ENCODE data around the gene NAE1. TPM values are rescaled to one million over a fixed set of nuclear protein-coding genes. Genes with fewer than 3 reads are reported as not detected.

Gene NAE1
- polyA plus RNA-seq, 1 donor (not counting 4 experiments of a cell fraction or from before 2014, with no cell fraction given) = 113 TPM

DNA sequence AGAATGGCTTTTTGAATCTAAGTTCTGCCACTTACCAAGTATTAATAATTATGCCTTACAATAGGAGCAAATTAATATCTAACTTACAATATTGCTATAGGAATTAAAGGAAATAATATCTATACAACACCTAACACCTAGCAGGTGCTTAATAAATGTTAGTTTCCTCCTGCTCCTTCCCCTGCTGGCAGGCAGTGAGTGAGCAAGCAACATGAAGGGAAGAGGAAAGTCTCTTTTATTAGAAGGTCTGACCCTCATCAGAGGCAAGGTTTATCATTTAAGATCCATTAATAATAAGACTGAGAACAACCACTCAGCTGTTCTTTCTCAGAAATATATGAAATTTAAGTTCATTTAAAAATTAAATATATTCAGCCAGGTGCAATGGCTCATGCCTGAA lies 72.7 kb downstream of the NAE1 start:
- no peak for FAIRE-seq

DNA sequence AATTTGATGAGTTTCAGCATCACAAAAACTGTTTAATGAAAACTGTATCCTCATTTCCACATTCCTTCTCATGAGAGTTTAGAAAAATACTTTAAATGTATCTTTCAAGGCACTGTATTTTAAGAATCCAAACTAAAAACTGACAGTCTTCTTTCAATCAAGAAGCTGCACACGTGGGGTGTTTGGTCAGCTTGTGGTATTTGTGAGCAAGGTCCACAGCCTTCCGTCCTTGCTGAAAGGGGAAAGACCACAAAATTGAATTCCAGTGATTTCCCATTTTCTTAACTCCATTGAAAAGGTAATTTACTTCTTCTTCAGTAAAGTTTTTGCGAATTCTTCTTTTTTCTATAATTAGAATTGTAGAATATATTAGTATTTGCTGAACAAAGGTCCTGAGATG lies 76.0 kb downstream of the NAE1 start:
- no peak overlapping the region for H3K9ac ChIP-seq (ENCODE audit: control insufficient read depth, extremely low read depth, insufficient read depth, low read length)
- H3K9me1 ChIP-seq (ENCODE audit: control insufficient read depth, extremely low read depth, insufficient read depth, low read length) = no peaks in the 10 kb centered on the region
- no peak overlapping the region for H3K27ac ChIP-seq (ENCODE audit: control insufficient read depth, insufficient read depth, low read length)
- H3K36me3 ChIP-seq (ENCODE audit: control insufficient read depth in 2 of 2, extremely low read depth in 1 of 2, insufficient read depth in 2 of 2, low read length in 2 of 2) = peaks cover 0 to 4% of the 10 kb centered on the region in 2 experiments
- no peak overlapping the region for H3K4me2 ChIP-seq (ENCODE audit: control insufficient read depth, extremely low read depth, insufficient read depth, low read depth, low read length)
- no peak for DNase-seq (ENCODE audit: low read depth, low spot score)
- peaks cover 16% of the 10 kb centered on the region for H3K79me2 ChIP-seq (ENCODE audit: control insufficient read depth, insufficient read depth, low read length)
- no peak overlapping the region for H3K4me3 ChIP-seq (ENCODE audit: control insufficient read depth in 2 of 3, extremely low read depth in 1 of 3, insufficient read depth in 2 of 3, low read depth in 1 of 3, low read length in 3 of 3)
- H3K27me3 ChIP-seq (ENCODE audit: control insufficient read depth, extremely low read depth, insufficient read depth, low read length) = no peaks in the 10 kb centered on the region
- FAIRE-seq = no peak
- no peak overlapping the region for H2AFZ ChIP-seq (ENCODE audit: control insufficient read depth, low read length)
- peaks cover 3% of the 10 kb centered on the region for H4K20me1 ChIP-seq (ENCODE audit: control insufficient read depth, extremely low read depth, insufficient read depth, low read length)
- H3K4me1 ChIP-seq (ENCODE audit: control insufficient read depth, extremely low read depth, insufficient read depth, low read length) = peaks cover 19% of the 10 kb centered on the region
- TF ChIP-seq EZH2 (IDR thresholded peaks at IDR 0.05; ENCODE audit: low read length) = no peak
- TF ChIP-seq, protein P1, sequence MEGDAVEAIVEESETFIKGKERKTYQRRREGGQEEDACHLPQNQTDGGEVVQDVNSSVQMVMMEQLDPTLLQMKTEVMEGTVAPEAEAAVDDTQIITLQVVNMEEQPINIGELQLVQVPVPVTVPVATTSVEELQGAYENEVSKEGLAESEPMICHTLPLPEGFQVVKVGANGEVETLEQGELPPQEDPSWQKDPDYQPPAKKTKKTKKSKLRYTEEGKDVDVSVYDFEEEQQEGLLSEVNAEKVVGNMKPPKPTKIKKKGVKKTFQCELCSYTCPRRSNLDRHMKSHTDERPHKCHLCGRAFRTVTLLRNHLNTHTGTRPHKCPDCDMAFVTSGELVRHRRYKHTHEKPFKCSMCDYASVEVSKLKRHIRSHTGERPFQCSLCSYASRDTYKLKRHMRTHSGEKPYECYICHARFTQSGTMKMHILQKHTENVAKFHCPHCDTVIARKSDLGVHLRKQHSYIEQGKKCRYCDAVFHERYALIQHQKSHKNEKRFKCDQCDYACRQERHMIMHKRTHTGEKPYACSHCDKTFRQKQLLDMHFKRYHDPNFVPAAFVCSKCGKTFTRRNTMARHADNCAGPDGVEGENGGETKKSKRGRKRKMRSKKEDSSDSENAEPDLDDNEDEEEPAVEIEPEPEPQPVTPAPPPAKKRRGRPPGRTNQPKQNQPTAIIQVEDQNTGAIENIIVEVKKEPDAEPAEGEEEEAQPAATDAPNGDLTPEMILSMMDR (optimal IDR thresholded peaks at IDR 0.05 in 1 of 3, IDR thresholded peaks at IDR 0.05 in 1 of 3, conservative IDR thresholded peaks at IDR 0.05 in 1 of 3; ENCODE audit: extremely low read depth in 1 of 3, insufficient read depth in 2 of 3, low read length in 3 of 3) = no peak
- dilution Hi-C loops (cut with MboI; ENCODE audit: extremely low pct_ligation_motif_present, low sequenced_read_pairs) = no loop called here
- no peaks in the 10 kb centered on the region for H3K9me3 ChIP-seq (ENCODE audit: control insufficient read depth, low read depth, low read length)

More for the DNA sequence above, 72.7 kb downstream of the NAE1 start:
- no peak overlapping the region for H3K4me2 ChIP-seq (ENCODE audit: control insufficient read depth, extremely low read depth, insufficient read depth, low read depth, low read length)
- no peak for DNase-seq (ENCODE audit: low read depth, low spot score)
- H3K9me1 ChIP-seq (ENCODE audit: control insufficient read depth, extremely low read depth, insufficient read depth, low read length) = no peaks in the 10 kb centered on the region
- H3K36me3 ChIP-seq (ENCODE audit: control insufficient read depth in 2 of 2, extremely low read depth in 1 of 2, insufficient read depth in 2 of 2, low read length in 2 of 2) = no peaks in the 10 kb centered on the region
- H3K27me3 ChIP-seq (ENCODE audit: control insufficient read depth, extremely low read depth, insufficient read depth, low read length) = no peaks in the 10 kb centered on the region
- H3K9me3 ChIP-seq (ENCODE audit: control insufficient read depth, low read depth, low read length) = no peaks in the 10 kb centered on the region
- H2AFZ ChIP-seq (ENCODE audit: control insufficient read depth, low read length) = no peak overlapping the region
- no peaks in the 10 kb centered on the region for H4K20me1 ChIP-seq (ENCODE audit: control insufficient read depth, extremely low read depth, insufficient read depth, low read length)
- no peak overlapping the region for H3K27ac ChIP-seq (ENCODE audit: control insufficient read depth, insufficient read depth, low read length)
- H3K4me3 ChIP-seq (ENCODE audit: control insufficient read depth in 2 of 3, extremely low read depth in 1 of 3, insufficient read depth in 2 of 3, low read depth in 1 of 3, low read length in 3 of 3) = no peak overlapping the region
- no peak for TF ChIP-seq EZH2 (IDR thresholded peaks at IDR 0.05; ENCODE audit: low read length)
- TF ChIP-seq, protein P1 (optimal IDR thresholded peaks at IDR 0.05 in 1 of 3, IDR thresholded peaks at IDR 0.05 in 1 of 3, conservative IDR thresholded peaks at IDR 0.05 in 1 of 3; ENCODE audit: extremely low read depth in 1 of 3, insufficient read depth in 2 of 3, low read length in 3 of 3) = no peak
- dilution Hi-C loops (cut with MboI; ENCODE audit: extremely low pct_ligation_motif_present, low sequenced_read_pairs) = no loop called here
- H3K4me1 ChIP-seq (ENCODE audit: control insufficient read depth, extremely low read depth, insufficient read depth, low read length) = no peaks in the 10 kb centered on the region
- no peaks in the 10 kb centered on the region for H3K79me2 ChIP-seq (ENCODE audit: control insufficient read depth, insufficient read depth, low read length)
- H3K9ac ChIP-seq (ENCODE audit: control insufficient read depth, extremely low read depth, insufficient read depth, low read length) = no peak overlapping the region

Data from keratinocyte (primary cell).